ENCODE measurements around the gene VPS9D1.
A peak's percentile ranks its signal among the peaks of the same experiment; 100 is the strongest.
"Not testable (repeated sequence)": the region's sequence is repeated elsewhere in the genome, so short reads cannot be mapped to it uniquely, and the experiment has no call there.

Gene VPS9D1

DNA sequence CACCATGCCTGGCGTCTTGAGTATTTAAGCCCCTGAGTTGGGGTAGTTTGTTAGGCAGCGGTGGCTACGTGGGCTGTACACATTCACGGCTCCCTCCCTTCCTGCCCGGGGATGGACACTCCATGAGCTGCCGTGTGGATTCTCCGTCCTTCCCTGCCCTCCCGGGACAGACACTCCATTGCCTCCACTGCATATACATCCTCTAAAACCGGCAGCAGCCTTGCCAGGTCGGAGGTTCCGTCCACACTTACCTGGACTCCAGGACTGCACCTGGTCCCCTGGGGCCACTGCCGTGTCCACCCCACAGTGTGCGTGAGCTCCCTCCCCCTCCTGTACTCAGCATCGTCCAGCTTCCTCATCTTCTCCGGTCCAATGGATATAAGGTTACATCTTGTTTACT lies 15.7 kb downstream of the VPS9D1 start:
- DNase-seq = no peak
- Histone ChIP-seq H3K9me3 (ENCODE audit: severe bottlenecking) (no peaks in the 10 kb centered on the region), H3K4me3 (ENCODE audit: low read depth, low read length) (no peak overlapping the region), H3K36me3 (no peaks in the 10 kb centered on the region), H3K27ac (no peak overlapping the region), H3K27me3 (ENCODE audit: insufficient read depth, low read depth, severe bottlenecking) (no peaks in the 10 kb centered on the region)
- TF ChIP-seq, protein P1, sequence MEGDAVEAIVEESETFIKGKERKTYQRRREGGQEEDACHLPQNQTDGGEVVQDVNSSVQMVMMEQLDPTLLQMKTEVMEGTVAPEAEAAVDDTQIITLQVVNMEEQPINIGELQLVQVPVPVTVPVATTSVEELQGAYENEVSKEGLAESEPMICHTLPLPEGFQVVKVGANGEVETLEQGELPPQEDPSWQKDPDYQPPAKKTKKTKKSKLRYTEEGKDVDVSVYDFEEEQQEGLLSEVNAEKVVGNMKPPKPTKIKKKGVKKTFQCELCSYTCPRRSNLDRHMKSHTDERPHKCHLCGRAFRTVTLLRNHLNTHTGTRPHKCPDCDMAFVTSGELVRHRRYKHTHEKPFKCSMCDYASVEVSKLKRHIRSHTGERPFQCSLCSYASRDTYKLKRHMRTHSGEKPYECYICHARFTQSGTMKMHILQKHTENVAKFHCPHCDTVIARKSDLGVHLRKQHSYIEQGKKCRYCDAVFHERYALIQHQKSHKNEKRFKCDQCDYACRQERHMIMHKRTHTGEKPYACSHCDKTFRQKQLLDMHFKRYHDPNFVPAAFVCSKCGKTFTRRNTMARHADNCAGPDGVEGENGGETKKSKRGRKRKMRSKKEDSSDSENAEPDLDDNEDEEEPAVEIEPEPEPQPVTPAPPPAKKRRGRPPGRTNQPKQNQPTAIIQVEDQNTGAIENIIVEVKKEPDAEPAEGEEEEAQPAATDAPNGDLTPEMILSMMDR (IDR thresholded peaks at IDR 0.05; ENCODE audit: low read depth, low read length) = no peak

DNA sequence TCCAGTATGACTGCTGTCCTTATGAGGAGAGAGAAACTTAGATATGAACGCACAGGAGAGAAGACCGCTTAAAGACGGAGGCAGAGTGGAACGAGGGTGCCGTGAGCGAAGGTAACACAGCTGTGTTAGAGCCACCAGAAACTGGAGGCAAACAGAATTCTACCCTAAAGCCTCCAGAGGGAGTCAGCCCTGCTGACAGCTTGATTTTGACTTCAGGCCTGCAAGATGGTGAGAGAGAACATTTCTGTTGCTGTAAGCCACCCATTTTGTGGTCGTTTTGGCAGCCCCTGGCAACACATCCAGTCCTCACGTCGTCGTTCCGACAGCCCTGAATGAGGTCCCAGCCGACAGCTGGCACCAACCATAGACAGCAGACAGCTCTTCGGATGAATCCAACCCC lies 16.4 kb downstream of the VPS9D1 start:
- TF ChIP-seq, protein P1 (IDR thresholded peaks at IDR 0.05; ENCODE audit: low read depth, low read length) = no peak
- Histone ChIP-seq H3K27ac (no peak overlapping the region), H3K36me3 (no peaks in the 10 kb centered on the region), H3K4me3 (ENCODE audit: low read depth, low read length) (no peak overlapping the region), H3K27me3 (ENCODE audit: insufficient read depth, low read depth, severe bottlenecking) (no peaks in the 10 kb centered on the region), H3K9me3 (ENCODE audit: severe bottlenecking) (no peaks in the 10 kb centered on the region)
- no peak for DNase-seq

GRCh38 chr16:89701425-89702406 lies 19.0 kb downstream of the VPS9D1 start, which contains the start of gene SPATA2L:
SPATA2L (minus strand) TSS chr16:89701705; CDS start chr16:89701232, 473 bp downstream.
- peak; percentile 93 for DNase-seq
- peak within 1 kb of the TSS; percentile 56 for H3K27ac ChIP-seq

GRCh38 chr16:89700649-89701424 lies 19.9 kb downstream of the VPS9D1 start:
- TF ChIP-seq, protein P1 (IDR thresholded peaks at IDR 0.05; ENCODE audit: low read depth, low read length) = peak; percentile 38
- Histone ChIP-seq H3K27me3 (ENCODE audit: insufficient read depth, low read depth, severe bottlenecking) (no peaks in the 10 kb centered on the region), H3K27ac (peak overlapping the region; percentile 56), H3K36me3 (no peaks in the 10 kb centered on the region), H3K4me3 (ENCODE audit: low read depth, low read length) (peak overlapping the region; percentile 55), H3K9me3 (ENCODE audit: severe bottlenecking) (no peaks in the 10 kb centered on the region)
- peak; percentile 34 for DNase-seq

More at GRCh38 chr16:89701425-89702406, 19.0 kb downstream of the VPS9D1 start, which contains the start of gene SPATA2L:
- Histone ChIP-seq H3K36me3 (no peaks in the 10 kb centered on the region), H3K4me3 (ENCODE audit: low read depth, low read length) (peak within 1 kb of the TSS; percentile 55), H3K9me3 (ENCODE audit: severe bottlenecking) (no peaks in the 10 kb centered on the region), H3K27me3 (ENCODE audit: insufficient read depth, low read depth, severe bottlenecking) (no peaks in the 10 kb centered on the region)
- TF ChIP-seq, protein P1 (IDR thresholded peaks at IDR 0.05; ENCODE audit: low read depth, low read length) = no peak

DNA sequence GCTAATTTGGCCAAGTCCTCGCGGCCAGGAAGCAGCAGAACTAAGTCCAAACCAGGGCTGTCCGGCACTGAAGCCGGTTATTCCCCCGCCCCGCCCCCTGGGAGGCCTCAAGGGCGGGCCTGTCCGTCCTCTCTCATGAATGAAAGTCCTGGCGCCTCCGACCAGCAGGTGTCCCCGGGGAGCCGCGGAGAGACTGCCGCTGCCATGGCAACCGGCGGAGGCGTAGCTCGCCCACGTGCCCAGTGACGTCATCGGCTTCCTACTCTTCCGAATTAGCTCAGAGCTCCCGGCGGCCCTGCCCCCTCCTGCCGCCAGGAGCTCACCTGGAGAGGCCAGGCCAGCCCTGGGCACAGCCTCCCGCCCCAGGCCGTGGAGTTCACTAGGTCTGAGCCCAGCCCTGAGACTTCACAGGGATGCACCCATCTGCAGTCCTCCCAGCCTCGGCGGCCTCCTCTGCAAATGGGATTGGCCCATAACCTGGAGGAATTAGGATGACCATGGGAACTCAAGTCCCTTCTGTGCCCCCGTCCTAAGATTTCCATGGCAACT lies 20.5 kb downstream of the VPS9D1 start:
- H3K36me3 ChIP-seq = no peaks in the 10 kb centered on the region
- TF ChIP-seq, protein P1 (IDR thresholded peaks at IDR 0.05; ENCODE audit: low read depth, low read length) = peak; percentile 60
- DNase-seq = peak; percentile 95
- peak overlapping the region; percentile 55 for H3K4me3 ChIP-seq (ENCODE audit: low read depth, low read length)
- H3K27ac ChIP-seq = peak overlapping the region; percentile 56
- no peaks in the 10 kb centered on the region for H3K9me3 ChIP-seq (ENCODE audit: severe bottlenecking)
- H3K27me3 ChIP-seq (ENCODE audit: insufficient read depth, low read depth, severe bottlenecking) = no peaks in the 10 kb centered on the region

DNA sequence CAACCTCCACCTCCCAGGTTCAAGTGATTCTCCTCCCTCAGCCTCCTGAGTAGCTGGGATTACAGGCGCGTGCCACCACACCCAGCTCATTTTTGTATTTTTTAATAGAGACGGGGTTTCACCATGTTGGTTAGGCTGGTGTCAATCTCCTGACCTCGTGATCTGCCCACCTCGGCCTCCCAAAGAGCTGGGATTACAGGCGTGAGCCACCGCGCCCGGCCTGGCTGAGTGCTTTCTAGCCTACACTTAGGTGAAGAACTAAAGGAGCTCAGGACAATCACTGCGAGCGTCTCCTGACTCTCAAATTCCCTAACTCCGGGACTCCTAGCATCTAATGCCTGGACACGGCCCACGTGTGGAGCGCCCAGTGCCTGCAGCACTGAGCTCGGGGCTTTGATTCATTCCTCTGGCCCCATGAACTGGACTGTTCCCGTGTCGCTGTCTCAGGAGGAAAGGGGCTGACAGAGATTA lies 21.0 kb downstream of the VPS9D1 start:
- not testable (repeated sequence) for DNase-seq; H3K4me3 ChIP-seq (ENCODE audit: low read depth, low read length); H3K36me3 ChIP-seq; H3K9me3 ChIP-seq (ENCODE audit: severe bottlenecking); H3K27me3 ChIP-seq (ENCODE audit: insufficient read depth, low read depth, severe bottlenecking)
- H3K27ac ChIP-seq = peak overlapping the region; percentile 29; the same call in 1 of the 2 replicates

GRCh38 chr16:89698717-89699116 lies 22.0 kb downstream of the VPS9D1 start:
- H3K36me3 ChIP-seq; H3K27me3 ChIP-seq (ENCODE audit: insufficient read depth, low read depth, severe bottlenecking); H3K27ac ChIP-seq; H3K9me3 ChIP-seq (ENCODE audit: severe bottlenecking); DNase-seq; H3K4me3 ChIP-seq (ENCODE audit: low read depth, low read length): not testable (repeated sequence)

All from WERI-Rb-1 (cell line).